HG03175 (cell line): Measurements from ENCODE around the gene GFER.
A peak's percentile ranks its signal among the peaks of the same experiment; 100 is the strongest.
"Not testable (repeated sequence)": the region's sequence is repeated elsewhere in the genome, so short reads cannot be mapped to it uniquely, and the experiment has no call there.

ENCODE experiments used
- ATAC-seq: cut with Tn5 transposase; IDR thresholded peaks from one replicate; pipeline ENCODE4 v1.9.1; 2021; ENCODE audit warnings: mild to moderate bottlenecking, moderate library complexity; ENCODE audit not compliant: unreplicated experiment

Gene GFER

GRCh38 chr16:1983544-1984346 is at the start of gene GFER:
TSS of gene GFER (plus strand) at chr16:1984193. CDS start at chr16:1984219, 26 bp downstream.
- ATAC-seq = peak; percentile 78

- no peak for ATAC-seq
Observed at GRCh38 chr16:1936945-1937479, 47.0 kb upstream of the GFER start.

- no peak for ATAC-seq
Observed at GRCh38 chr16:1938316-1938715, 45.7 kb upstream of the GFER start.

- ATAC-seq = no peak
Observed at GRCh38 chr16:1938910-1939309, 45.1 kb upstream of the GFER start.

- ATAC-seq = not testable (repeated sequence)
Observed at GRCh38 chr16:1939833-1940232, 44.2 kb upstream of the GFER start.

GRCh38 chr16:1940273-1941161 is 43.5 kb upstream of the GFER start:
- no peak for ATAC-seq

- ATAC-seq = no peak
Observed at GRCh38 chr16:1941162-1942046, 42.6 kb upstream of the GFER start.

GRCh38 chr16:1942047-1942809 is 41.8 kb upstream of the GFER start:
- ATAC-seq = no peak

GRCh38 chr16:1942810-1943726 is 40.9 kb upstream of the GFER start, which contains the start of gene MSRB1:
TSS of gene MSRB1 (minus strand) at chr16:1943199. CDS start at chr16:1943156, 43 bp downstream.
- ATAC-seq = peak; percentile 94

GRCh38 chr16:1944612-1945199 is 39.3 kb upstream of the GFER start:
- no peak for ATAC-seq

- ATAC-seq = no peak
Observed at GRCh38 chr16:1945559-1946391, 38.2 kb upstream of the GFER start.

GRCh38 chr16:1946495-1947368 is 37.3 kb upstream of the GFER start:
- ATAC-seq = no peak

- ATAC-seq = no peak
Observed at GRCh38 chr16:1947369-1947670, 36.7 kb upstream of the GFER start.

GRCh38 chr16:1949507-1949906 is 34.5 kb upstream of the GFER start:
- no peak for ATAC-seq

GRCh38 chr16:1950047-1950446 is 33.9 kb upstream of the GFER start:
- no peak for ATAC-seq

GRCh38 chr16:1950559-1950958 is 33.4 kb upstream of the GFER start:
- no peak for ATAC-seq

GRCh38 chr16:1953734-1954133 is 30.3 kb upstream of the GFER start:
- no peak for ATAC-seq
